ENCODE results near the gene MIPOL1. TPM values are rescaled to one million over a fixed set of nuclear protein-coding genes. Genes with fewer than 3 reads are reported as not detected.

The MIPOL1 gene
- total and polyA plus RNA-seq, 2 of the 4 experiments (the other 2 are of a cell fraction), result 2.7 to 5.9 TPM

- WGBS, 2 experiments (ENCODE audit: extremely low coverage in 2 of 2, insufficient read length in 1 of 2), result no CpG with 5 or more reads among the region's 1 CpG
- POLR2A ChIA-PET (ENCODE audit: unreplicated experiment), result no interaction called here
- no peak for TF ChIP-seq MXI1 (IDR thresholded peaks at IDR 0.05; ENCODE audit: borderline replicate concordance, low read depth, low read length)
- TF ChIP-seq NFE2L2 (IDR thresholded peaks at IDR 0.05; ENCODE audit: low read depth, low read length), result no peak
- TF ChIP-seq USF2 (IDR thresholded peaks at IDR 0.05; ENCODE audit: low read depth, low read length), result no peak
- TF ChIP-seq MAZ (IDR thresholded peaks at IDR 0.05; ENCODE audit: borderline replicate concordance, low read depth, low read length), result no peak
- TF ChIP-seq ELK1 (IDR thresholded peaks at IDR 0.05; ENCODE audit: borderline replicate concordance, low read depth, low read length), result no peak
- TF ChIP-seq MAFK (IDR thresholded peaks at IDR 0.05; ENCODE audit: low read depth, low read length), result no peak
- TF ChIP-seq SMC3 (IDR thresholded peaks at IDR 0.05; ENCODE audit: low read depth, low read length), result no peak
- TF ChIP-seq BHLHE40 (IDR thresholded peaks at IDR 0.05; ENCODE audit: low read depth, low read length), result no peak
- TF ChIP-seq CTCF (conservative IDR thresholded peaks at IDR 0.05; ENCODE audit: low read depth, low read length), result no peak
- TF ChIP-seq RFX5 (IDR thresholded peaks at IDR 0.05; ENCODE audit: low read depth, low read length), result no peak
- TF ChIP-seq POLR2A (IDR thresholded peaks at IDR 0.05; ENCODE audit: low read depth, low read length), result no peak
- TF ChIP-seq RCOR1 (IDR thresholded peaks at IDR 0.05; ENCODE audit: insufficient replicate concordance, low read length), result no peak
- TF ChIP-seq CHD1 (IDR thresholded peaks at IDR 0.05; ENCODE audit: low read depth, low read length), result no peak
- no peak for TF ChIP-seq FOS (IDR thresholded peaks at IDR 0.05; ENCODE audit: low read depth, low read length)
- TF ChIP-seq RAD21 (IDR thresholded peaks at IDR 0.05; ENCODE audit: low read length), result no peak
- TF ChIP-seq CEBPB (IDR thresholded peaks at IDR 0.05; ENCODE audit: low read depth, low read length), result no peak
- no peak overlapping the region for H3K23ac ChIP-seq (ENCODE audit: low read depth, low read length)
- H3K9me3 ChIP-seq (ENCODE audit: control insufficient read depth, insufficient read depth, low read length), result peaks cover 4% of the 10 kb centered on the region; the same call in 1 of the 2 replicates
- no peak overlapping the region for H3K4me2 ChIP-seq (ENCODE audit: low read depth, low read length)
- no peak overlapping the region for H3K14ac ChIP-seq (replicated peaks; ENCODE audit: low read depth, low read length)
- H4K5ac ChIP-seq (ENCODE audit: low read depth, low read length), result no peak overlapping the region
- no peak overlapping the region for H3K56ac ChIP-seq (ENCODE audit: extremely low read depth, insufficient read depth, low read length)
- H2BK20ac ChIP-seq (ENCODE audit: low read depth, low read length), result no peak overlapping the region
- CTCF ChIA-PET, result no interaction called here
- no TSS peak for BruUV-seq (replicated peaks)
- H3K18ac ChIP-seq (ENCODE audit: low read depth, low read length), result no peak overlapping the region
- no peak overlapping the region for H3K9ac ChIP-seq (ENCODE audit: low read depth, low read length)
- no peak overlapping the region for H3K27ac ChIP-seq (ENCODE audit: insufficient read depth, low read length)
- H2BK5ac ChIP-seq (ENCODE audit: low read depth, low read length, poor library complexity, severe bottlenecking), result no peak overlapping the region
- no peak overlapping the region for H4K91ac ChIP-seq (ENCODE audit: insufficient read depth, low read depth, low read length)
- H2AK5ac ChIP-seq (ENCODE audit: low read depth, low read length), result no peak overlapping the region
- H2AFZ ChIP-seq (replicated peaks; ENCODE audit: low read length, poor library complexity), result no peak overlapping the region
- intact Hi-C loops (cut with micrococcal nuclease), result no loop called here
- no peak overlapping the region for H2BK15ac ChIP-seq (ENCODE audit: low read depth, low read length)
- no peak overlapping the region for H4K8ac ChIP-seq (ENCODE audit: low read depth in 2 of 2, low read length in 2 of 2)
- H3K4me3 ChIP-seq (ENCODE audit: insufficient read depth, low read depth, low read length), result no peak overlapping the region
- in situ Hi-C loops (cut with MboI; ENCODE audit: low sequenced_read_pairs), result no loop called here
- H3K4me1 ChIP-seq (ENCODE audit: control insufficient read depth, insufficient read depth, low read length), result peaks cover 2% of the 10 kb centered on the region; the same call in 1 of the 2 replicates
- no peaks in the 10 kb centered on the region for H4K20me1 ChIP-seq (ENCODE audit: insufficient read depth, low read length)
- no peaks in the 10 kb centered on the region for H3K79me1 ChIP-seq (ENCODE audit: low read depth in 1 of 2, low read length in 2 of 2)
- ATAC-seq (ENCODE audit: low read depth), result no peak
- no peak for DNase-seq
- dilution Hi-C loops (cut with HindIII; ENCODE audit: low sequenced_read_pairs, unreplicated experiment), result no loop called here
- no peak overlapping the region for H3K4ac ChIP-seq (ENCODE audit: low read depth, low read length)
- H2AK9ac ChIP-seq (replicated peaks; ENCODE audit: low read depth, low read length, poor library complexity), result no peak overlapping the region
- H3K9me1 ChIP-seq (ENCODE audit: insufficient read depth, low read length), result peaks cover 3% of the 10 kb centered on the region; the same call in 1 of the 2 replicates
- H3K36me3 ChIP-seq (ENCODE audit: control insufficient read depth, insufficient read depth, low read length), result no peaks in the 10 kb centered on the region
- no peak overlapping the region for H2BK120ac ChIP-seq (ENCODE audit: low read depth, low read length)
- no peaks in the 10 kb centered on the region for H3K27me3 ChIP-seq (ENCODE audit: control insufficient read depth, insufficient read depth, low read length)
Observed at GRCh38 chr14:37551119-37551518, 353.4 kb downstream of the MIPOL1 start.
